NCI-H1694 (cell line): ENCODE results near the gene ABCC3.
A peak's percentile ranks its signal among the peaks of the same experiment; 100 is the strongest.

ENCODE experiments used
- DNase-seq: peaks from one replicate; lab custom pipeline; 2025; lab: John Stamatoyannopoulos, UW

The ABCC3 gene

GRCh38 chr17:50604513-50604912, 30.2 kb upstream of the ABCC3 start:
- peak; percentile 93 for DNase-seq

DNA sequence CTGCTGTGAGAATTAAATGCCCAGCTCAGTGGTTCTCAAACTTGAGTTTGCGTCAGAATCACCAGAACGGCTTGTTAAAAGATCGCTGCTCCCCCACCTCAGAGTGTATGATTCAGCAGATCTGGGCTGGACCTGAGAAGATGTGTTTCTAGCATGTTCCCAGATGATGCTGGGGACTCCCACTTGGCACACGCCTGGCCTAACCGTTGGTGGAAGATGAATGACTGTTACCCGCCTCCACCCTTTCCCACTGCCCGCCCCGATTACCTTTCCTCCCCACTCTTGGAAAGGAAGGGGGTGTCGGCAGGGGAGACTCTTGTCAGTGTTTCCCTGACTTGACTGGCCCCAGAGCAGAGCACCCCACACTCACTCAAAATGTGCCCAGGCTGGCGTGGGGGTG, 29.3 kb upstream of the ABCC3 start:
- DNase-seq, result no peak

DNA sequence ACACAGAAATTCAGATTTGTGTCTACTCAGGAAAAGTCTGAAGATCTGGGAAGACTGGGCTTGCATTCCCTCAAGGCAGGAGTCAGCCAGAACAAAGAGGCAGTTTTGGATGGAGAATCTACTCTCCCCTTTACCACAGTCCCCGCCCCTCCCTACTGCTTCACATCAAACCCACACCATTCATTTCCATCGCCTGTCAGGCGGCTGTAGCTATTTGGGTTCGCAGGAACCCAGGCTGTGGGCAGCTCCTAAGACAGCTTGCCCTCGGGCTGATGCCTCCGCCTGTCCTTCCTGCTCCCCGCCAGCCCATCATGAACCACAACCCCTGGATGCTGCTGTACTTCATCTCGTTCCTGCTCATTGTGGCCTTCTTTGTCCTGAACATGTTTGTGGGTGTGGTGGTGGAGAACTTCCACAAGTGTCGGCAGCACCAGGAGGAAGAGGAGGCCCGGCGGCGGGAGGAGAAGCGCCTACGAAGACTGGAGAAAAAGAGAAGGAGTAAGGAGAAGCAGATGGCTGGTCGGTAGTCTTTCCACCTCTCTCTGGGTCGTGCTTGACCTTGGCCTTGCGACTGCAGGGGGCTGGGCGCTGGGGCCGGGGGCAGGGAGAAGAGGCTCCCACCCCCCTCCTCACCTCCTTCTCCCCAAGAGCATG, 27.0 kb upstream of the ABCC3 start:
- no peak for DNase-seq

- peak; percentile 66 for DNase-seq
These were observed 25.8 kb upstream of the ABCC3 start for GRCh38 chr17:50608700-50609379.

GRCh38 chr17:50609380-50610074, 25.2 kb upstream of the ABCC3 start:
- peak; percentile 61 for DNase-seq

DNA sequence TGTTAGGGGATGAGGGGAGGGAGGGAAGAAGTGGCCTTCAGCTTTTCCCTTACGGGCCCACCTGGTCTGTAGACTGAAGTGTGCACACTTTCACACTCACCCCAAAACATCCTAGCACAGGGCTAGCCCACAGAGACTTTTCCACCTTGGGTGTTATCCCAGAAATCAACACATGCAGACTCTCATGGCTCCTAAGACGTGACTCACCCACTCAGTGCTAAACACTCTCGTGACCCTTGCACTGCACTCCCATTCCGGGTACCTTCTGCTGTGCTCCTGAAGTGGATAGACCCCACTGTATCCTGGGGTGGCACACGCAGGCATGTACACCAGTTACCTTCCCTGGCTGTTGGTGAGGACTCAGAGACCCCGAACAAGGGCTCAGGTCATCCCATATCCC, 23.0 kb upstream of the ABCC3 start:
- no peak for DNase-seq

- no peak for DNase-seq
These were observed 22.4 kb upstream of the ABCC3 start for GRCh38 chr17:50612281-50612680.

- no peak for DNase-seq
These were observed 21.4 kb upstream of the ABCC3 start for GRCh38 chr17:50613007-50613992.

GRCh38 chr17:50614471-50615051, 20.1 kb upstream of the ABCC3 start:
- no peak for DNase-seq

GRCh38 chr17:50615828-50616227, 18.9 kb upstream of the ABCC3 start:
- no peak for DNase-seq

GRCh38 chr17:50618300-50618699, 16.4 kb upstream of the ABCC3 start:
- no peak for DNase-seq

DNA sequence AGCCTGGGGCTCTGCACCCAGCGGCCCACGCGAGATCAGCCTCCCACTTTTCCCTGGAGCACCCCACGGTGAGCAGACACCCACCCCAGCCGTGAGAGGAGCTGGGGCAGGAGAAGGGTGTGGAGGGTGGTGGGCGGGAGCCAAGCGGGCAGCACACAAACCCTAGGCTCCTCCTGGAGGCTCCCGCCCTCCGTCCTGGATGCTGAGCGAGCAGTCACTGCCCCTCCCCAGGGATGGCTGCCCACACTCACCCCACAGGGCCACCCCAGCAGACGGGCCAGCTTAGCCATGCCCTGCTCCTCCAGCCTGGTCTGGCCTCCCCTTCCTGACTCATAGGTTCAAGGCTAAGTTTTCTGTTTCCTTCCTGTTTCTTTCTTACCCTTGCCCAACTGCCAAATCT, 15.7 kb upstream of the ABCC3 start:
- DNase-seq, result no peak

DNA sequence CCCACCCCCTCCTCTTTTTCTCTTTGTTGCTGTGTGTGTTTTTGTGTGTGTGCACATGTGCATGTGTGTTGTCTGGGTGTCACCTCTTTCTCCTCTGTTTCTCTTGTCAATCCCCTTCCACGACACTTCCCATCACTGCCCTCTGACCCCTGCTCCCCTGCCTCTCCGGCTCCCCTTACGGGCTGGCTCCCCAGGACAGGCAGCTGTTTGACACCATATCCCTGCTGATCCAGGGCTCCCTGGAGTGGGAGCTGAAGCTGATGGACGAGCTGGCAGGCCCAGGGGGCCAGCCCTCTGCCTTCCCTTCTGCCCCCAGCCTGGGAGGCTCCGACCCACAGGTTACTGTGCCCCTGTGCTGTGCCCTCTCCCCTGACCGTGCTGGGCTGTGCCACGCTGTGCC, 15.2 kb upstream of the ABCC3 start:
- no peak for DNase-seq

DNA sequence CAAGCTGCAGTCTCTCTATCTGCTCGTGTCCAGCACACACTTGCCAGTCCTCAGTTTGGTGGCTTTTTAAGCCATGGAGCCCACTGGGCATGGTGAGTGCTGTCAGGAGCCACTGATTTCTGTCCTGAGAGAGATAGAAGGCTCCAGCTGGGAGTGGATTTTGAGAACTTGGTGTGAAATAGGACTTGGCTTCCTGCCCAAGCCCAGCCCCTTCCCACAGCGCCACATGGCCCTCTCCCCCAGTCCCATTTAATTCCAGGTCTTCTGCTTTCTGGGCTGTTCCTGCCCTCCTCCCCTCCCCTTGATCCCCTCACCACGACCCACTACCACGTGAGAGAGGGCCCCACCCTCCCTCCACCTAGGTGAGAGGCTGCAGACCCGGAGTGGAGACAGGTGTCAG, 14.4 kb upstream of the ABCC3 start:
- DNase-seq, result peak; percentile 31

- DNase-seq, result peak; percentile 89
These were observed 13.8 kb upstream of the ABCC3 start for GRCh38 chr17:50620858-50621257.

GRCh38 chr17:50621574-50622031, 13.1 kb upstream of the ABCC3 start:
- no peak for DNase-seq

GRCh38 chr17:50624321-50624934, 10.3 kb upstream of the ABCC3 start:
- no peak for DNase-seq

GRCh38 chr17:50625032-50625871, 9.4 kb upstream of the ABCC3 start:
- no peak for DNase-seq

GRCh38 chr17:50626037-50626574, 8.6 kb upstream of the ABCC3 start:
- peak; percentile 71 for DNase-seq
